Lower lobe of right lung (tissue), 2 donors: ENCODE measurements around the gene CPSF4. TPM values are rescaled to one million over a fixed set of nuclear protein-coding genes. Genes with fewer than 3 reads are reported as not detected.

Source experiments
- ATAC-seq, 2 donors: fragments of 200-7000 bp; cut with Tn5 transposase; one replicate each; pipeline ENCODE4 v1.9.1; 2020 to 2022; ENCODE audit warnings: mild to moderate bottlenecking in 2 of 2, moderate library complexity in 2 of 2
- DNase-seq: peaks from one replicate; pipeline ENCODE4 v3.0.0-alpha.2; 2020
- H3K27ac ChIP-seq: fragments of 200-600 bp; one replicate; pipeline ENCODE4 v1.8.0; 2022
- H3K27me3 ChIP-seq: fragments of 200-600 bp; one replicate; pipeline ENCODE4 v1.8.0; 2022; ENCODE audit warnings: low read depth
- H3K36me3 ChIP-seq: fragments of 200-600 bp; one replicate; pipeline ENCODE4 v1.8.0; 2022; ENCODE audit warnings: mild to moderate bottlenecking
- H3K4me1 ChIP-seq: fragments of 200-600 bp; one replicate; pipeline ENCODE4 v1.8.0; 2022
- H3K4me3 ChIP-seq: fragments of 200-600 bp; one replicate; pipeline ENCODE4 v1.8.0; 2022; ENCODE audit warnings: mild to moderate bottlenecking
- H3K9me3 ChIP-seq: fragments of 200-600 bp; one replicate; pipeline ENCODE4 v1.8.0; 2022
- intact Hi-C: fragments of 100-400 bp; cut with DNase I; formaldehyde crosslinking; loops from one replicate; pipeline ENCODE4 v1.11.0; 2022
- total RNA-seq: library from RNA; stranded (reverse); fragmentation: NEBNext Ultra II Directional; extraction: Animal tissue kit (Norgen Biotek cat#: 25700); gene quantifications from one replicate; pipeline ENCODE4 v1.2.1, GENCODE V29; 2021
- TF ChIP-seq, protein P1 (sequence below): fragments of 200-600 bp; IDR thresholded peaks from one replicate; pipeline ENCODE4 v1.8.0; 2022; ENCODE audit warnings: antibody characterized with exemption, mild to moderate bottlenecking
- donor health status: DM: no; HTN: yes; CAD: no; lungs with severe emphysema.

Gene CPSF4
- total RNA-seq, 1 donor from 2014 or later: 26.8 TPM

DNA sequence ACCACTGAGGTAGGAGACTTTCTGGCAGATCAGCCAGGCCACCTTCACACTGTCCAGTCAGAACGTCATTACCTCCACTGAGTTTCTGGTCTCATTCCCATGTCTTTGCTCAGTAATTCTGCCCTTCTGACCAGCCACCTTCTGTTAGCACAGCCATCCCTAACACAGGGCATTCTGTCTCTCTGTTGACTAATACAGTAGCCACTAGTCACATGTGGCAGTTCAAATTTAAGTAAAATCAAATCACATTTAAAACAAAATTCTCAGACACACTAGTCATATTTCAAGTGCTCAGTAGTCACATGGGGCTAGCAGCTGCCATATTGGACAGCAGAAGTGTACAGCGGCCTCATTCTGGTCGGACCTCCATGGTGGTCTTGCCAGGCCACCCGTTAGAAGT, 7.4 kb downstream of the CPSF4 start:
- peaks cover 13% of the 10 kb centered on the region for H3K4me1 ChIP-seq
- no peaks in the 10 kb centered on the region for H3K27me3 ChIP-seq
- ATAC-seq (no peak), DNase-seq (no peak)
- TF ChIP-seq, protein P1, sequence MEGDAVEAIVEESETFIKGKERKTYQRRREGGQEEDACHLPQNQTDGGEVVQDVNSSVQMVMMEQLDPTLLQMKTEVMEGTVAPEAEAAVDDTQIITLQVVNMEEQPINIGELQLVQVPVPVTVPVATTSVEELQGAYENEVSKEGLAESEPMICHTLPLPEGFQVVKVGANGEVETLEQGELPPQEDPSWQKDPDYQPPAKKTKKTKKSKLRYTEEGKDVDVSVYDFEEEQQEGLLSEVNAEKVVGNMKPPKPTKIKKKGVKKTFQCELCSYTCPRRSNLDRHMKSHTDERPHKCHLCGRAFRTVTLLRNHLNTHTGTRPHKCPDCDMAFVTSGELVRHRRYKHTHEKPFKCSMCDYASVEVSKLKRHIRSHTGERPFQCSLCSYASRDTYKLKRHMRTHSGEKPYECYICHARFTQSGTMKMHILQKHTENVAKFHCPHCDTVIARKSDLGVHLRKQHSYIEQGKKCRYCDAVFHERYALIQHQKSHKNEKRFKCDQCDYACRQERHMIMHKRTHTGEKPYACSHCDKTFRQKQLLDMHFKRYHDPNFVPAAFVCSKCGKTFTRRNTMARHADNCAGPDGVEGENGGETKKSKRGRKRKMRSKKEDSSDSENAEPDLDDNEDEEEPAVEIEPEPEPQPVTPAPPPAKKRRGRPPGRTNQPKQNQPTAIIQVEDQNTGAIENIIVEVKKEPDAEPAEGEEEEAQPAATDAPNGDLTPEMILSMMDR: no peak
- peaks cover 73% of the 10 kb centered on the region for H3K36me3 ChIP-seq
- no peak overlapping the region for H3K4me3 ChIP-seq
- H3K27ac ChIP-seq: no peak overlapping the region
- intact Hi-C loops: no loop called here
- H3K9me3 ChIP-seq: no peaks in the 10 kb centered on the region

DNA sequence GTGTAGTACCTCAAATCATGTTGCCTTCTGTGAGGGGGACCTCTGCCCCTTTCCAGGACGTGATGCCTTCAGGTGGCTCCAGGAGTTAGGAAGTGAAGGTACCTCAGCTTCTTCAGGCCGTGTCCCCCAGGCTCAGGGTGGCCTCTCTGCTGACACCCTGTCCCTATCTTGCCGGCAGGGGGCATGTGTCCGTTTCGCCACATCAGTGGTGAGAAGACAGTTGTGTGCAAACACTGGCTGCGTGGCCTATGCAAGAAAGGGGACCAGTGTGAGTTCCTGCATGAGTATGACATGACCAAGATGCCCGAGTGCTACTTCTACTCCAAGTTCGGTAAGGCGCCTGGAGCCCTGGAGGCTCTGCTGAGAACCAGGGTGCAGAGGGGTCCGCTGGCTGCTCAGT, 9.2 kb downstream of the CPSF4 start:
- TF ChIP-seq, protein P1: no peak
- Histone ChIP-seq H3K4me3 (no peak overlapping the region), H3K9me3 (no peaks in the 10 kb centered on the region), H3K27ac (no peak overlapping the region), H3K4me1 (no peaks in the 10 kb centered on the region), H3K36me3 (peaks cover 86% of the 10 kb centered on the region), H3K27me3 (no peaks in the 10 kb centered on the region)
- intact Hi-C loops: no loop called here
- ATAC-seq (no peak), DNase-seq (no peak)

DNA sequence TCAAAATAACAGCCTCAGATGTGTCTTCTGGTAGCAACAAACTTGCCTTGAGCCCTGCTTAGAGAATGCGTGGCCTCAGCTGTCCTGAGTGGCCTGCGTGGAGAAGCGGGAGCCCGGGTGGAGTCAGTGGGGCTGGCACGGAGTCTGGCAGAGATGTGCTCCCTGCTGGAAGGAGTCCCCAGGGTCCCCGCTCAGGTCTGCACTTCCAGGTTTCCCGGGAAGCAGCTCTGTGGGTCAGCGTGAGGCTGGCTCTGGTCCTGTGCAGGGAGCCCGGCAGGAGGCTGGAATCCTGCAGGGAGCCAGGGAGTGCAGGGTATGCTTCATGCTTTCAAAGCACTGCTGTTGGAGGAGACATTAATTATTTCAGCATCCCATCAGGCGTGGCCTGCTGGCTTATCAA, 10.1 kb downstream of the CPSF4 start:
- Histone ChIP-seq H3K4me3 (no peak overlapping the region), H3K27me3 (no peaks in the 10 kb centered on the region), H3K4me1 (no peaks in the 10 kb centered on the region), H3K9me3 (no peaks in the 10 kb centered on the region), H3K27ac (no peak overlapping the region), H3K36me3 (peaks cover 94% of the 10 kb centered on the region)
- no peak for DNase-seq
- TF ChIP-seq, protein P1: no peak
- no peak for ATAC-seq
- intact Hi-C loops: no loop called here

DNA sequence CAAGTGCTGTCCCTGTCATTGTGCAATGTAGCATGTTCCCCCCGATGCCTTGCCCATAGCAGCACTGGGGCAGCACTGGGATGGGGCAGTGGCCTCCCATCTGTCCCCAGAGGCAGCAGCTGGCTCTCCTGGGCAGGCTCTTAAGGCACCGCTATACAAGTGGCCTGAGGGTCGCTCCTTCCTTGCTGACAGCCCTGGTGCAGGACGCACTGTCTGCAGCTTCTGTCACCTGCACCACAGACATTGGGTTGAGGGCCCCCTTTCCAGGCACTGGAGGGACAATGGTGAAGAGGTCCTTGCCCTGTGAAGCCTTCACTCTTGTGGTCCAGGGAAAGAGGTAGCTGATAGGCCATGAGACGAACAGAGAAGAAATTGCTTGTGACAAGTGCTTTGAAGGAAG, 10.6 kb downstream of the CPSF4 start:
- intact Hi-C loops: no loop called here
- Histone ChIP-seq H3K27ac (no peak overlapping the region), H3K4me1 (no peaks in the 10 kb centered on the region), H3K9me3 (no peaks in the 10 kb centered on the region), H3K36me3 (peaks cover 99% of the 10 kb centered on the region), H3K4me3 (no peak overlapping the region), H3K27me3 (no peaks in the 10 kb centered on the region)
- ATAC-seq (no peak), DNase-seq (no peak)
- TF ChIP-seq, protein P1: no peak

DNA sequence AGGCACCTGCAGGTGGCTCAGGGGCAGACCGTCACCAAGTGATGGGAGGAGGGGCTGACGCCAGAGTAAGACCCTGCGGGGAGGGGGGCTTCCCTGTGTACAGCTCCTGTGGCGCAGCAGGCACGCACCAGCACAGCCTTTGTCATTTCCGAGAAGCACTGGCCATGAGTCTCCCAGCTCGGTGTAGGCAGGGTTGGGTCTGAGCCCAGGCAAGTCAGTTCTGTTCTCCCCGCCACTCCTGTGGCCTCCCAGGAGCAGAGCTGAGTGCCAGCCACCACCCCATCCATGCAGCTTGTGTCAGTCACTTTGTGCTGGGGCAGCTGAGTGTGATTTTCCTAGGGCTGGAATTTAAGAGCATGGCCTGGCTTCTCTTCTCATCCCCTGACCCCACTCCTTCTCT, 13.2 kb downstream of the CPSF4 start:
- ATAC-seq (no peak), DNase-seq (no peak)
- Histone ChIP-seq H3K36me3 (peaks cover 100% of the 10 kb centered on the region), H3K27ac (no peak overlapping the region), H3K27me3 (no peaks in the 10 kb centered on the region), H3K4me3 (no peak overlapping the region), H3K4me1 (no peaks in the 10 kb centered on the region), H3K9me3 (no peaks in the 10 kb centered on the region)
- TF ChIP-seq, protein P1: no peak
- intact Hi-C loops: no loop called here

DNA sequence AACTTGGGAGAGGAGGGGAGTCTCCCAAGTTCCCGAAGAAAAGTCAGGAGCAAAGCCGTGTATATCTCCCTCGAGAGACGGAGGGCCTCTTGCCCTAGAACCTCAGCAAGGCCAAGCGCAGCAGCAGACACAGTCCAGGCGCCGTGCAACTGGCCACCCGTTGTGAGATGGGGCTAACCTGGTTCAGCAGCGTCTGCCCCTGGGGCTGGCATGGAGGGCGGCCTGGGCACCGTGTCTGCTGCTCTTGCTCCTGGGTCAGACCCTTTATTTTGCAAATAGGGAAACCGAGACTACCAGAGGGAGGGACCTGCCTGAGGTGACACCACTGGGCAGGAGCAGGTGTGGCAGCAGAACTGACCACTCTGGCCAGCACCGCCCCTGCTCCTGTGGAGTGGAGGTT, 13.8 kb downstream of the CPSF4 start:
- Histone ChIP-seq H3K27me3 (no peaks in the 10 kb centered on the region), H3K27ac (no peak overlapping the region), H3K9me3 (no peaks in the 10 kb centered on the region), H3K4me3 (no peak overlapping the region), H3K36me3 (peaks cover 100% of the 10 kb centered on the region), H3K4me1 (no peaks in the 10 kb centered on the region)
- no peak for DNase-seq
- ATAC-seq: no peak
- TF ChIP-seq, protein P1: no peak
- intact Hi-C loops: no loop called here
